H9 (cell line): Measurements from ENCODE around the gene RAB39A. TPM values are rescaled to one million over a fixed set of nuclear protein-coding genes. Genes with fewer than 3 reads are reported as not detected.

Experiments used
- DNase-seq: peaks from one replicate; pipeline ENCODE4 v3.0.0-alpha.2; 2017
- H2AFZ ChIP-seq: one replicate; pipeline ENCODE4 v1.6.1; 2013; ENCODE audit warnings: mild to moderate bottlenecking, low read length, control low read depth, moderate library complexity
- H2AK5ac ChIP-seq: 2 replicates; pipeline ENCODE4 v1.6.1; 2013; ENCODE audit warnings: low read length, control low read depth, mixed read lengths; ENCODE audit not compliant: insufficient read length
- H2BK120ac ChIP-seq: one replicate; pipeline ENCODE4 v1.6.1; 2013; ENCODE audit warnings: low read depth, mild to moderate bottlenecking, low read length, control low read depth, inconsistent platforms; ENCODE audit not compliant: poor library complexity, severe bottlenecking
- H2BK12ac ChIP-seq: 2 replicates; pipeline ENCODE4 v1.6.1; 2013; ENCODE audit warnings: low read length, control low read depth, mixed read lengths, low read depth; ENCODE audit not compliant: insufficient read length
- H2BK15ac ChIP-seq: 2 replicates; pipeline ENCODE4 v1.6.1; 2013; ENCODE audit warnings: low read depth, low read length, control low read depth
- H2BK20ac ChIP-seq: one replicate; pipeline ENCODE4 v1.6.1; 2013; ENCODE audit warnings: low read depth, mild to moderate bottlenecking, low read length, control low read depth, inconsistent platforms; ENCODE audit not compliant: poor library complexity, severe bottlenecking
- H2BK5ac ChIP-seq: 2 replicates; pipeline ENCODE4 v1.6.1; 2013; ENCODE audit warnings: low read length, control low read depth, mixed read lengths; ENCODE audit not compliant: insufficient read length
- H3K14ac ChIP-seq: 2 replicates; pipeline ENCODE4 v1.6.1; 2013; ENCODE audit warnings: low read length, control low read depth; ENCODE audit not compliant: insufficient read depth
- H3K18ac ChIP-seq: 2 replicates; pipeline ENCODE4 v1.6.1; 2013; ENCODE audit warnings: low read depth, mild to moderate bottlenecking, mixed read lengths, low read length, control low read depth; ENCODE audit not compliant: insufficient read length
- H3K23ac ChIP-seq: 2 replicates; pipeline ENCODE4 v1.6.1; 2013; ENCODE audit warnings: low read length, control low read depth, mixed read lengths, low read depth; ENCODE audit not compliant: insufficient read length
- H3K23me2 ChIP-seq: 2 replicates; pipeline ENCODE4 v1.6.1; 2013; ENCODE audit warnings: low read depth, mild to moderate bottlenecking, mixed read lengths, low read length, control low read depth; ENCODE audit not compliant: insufficient read length, poor library complexity, severe bottlenecking
- H3K27ac ChIP-seq: 2 replicates; pipeline ENCODE4 v1.5.1; 2013; ENCODE audit warnings: low read length, control low read depth, mixed read lengths, low read depth; ENCODE audit not compliant: insufficient read length
- H3K27me3 ChIP-seq: 2 replicates; pipeline ENCODE4 v1.6.1; 2013; ENCODE audit warnings: low read length, control low read depth, inconsistent platforms; ENCODE audit not compliant: insufficient read depth
- H3K4ac ChIP-seq: 2 replicates; pipeline ENCODE4 v1.6.1; 2013; ENCODE audit warnings: low read depth, mild to moderate bottlenecking, control low read depth, inconsistent platforms, low read length, moderate library complexity
- H3K4me1 ChIP-seq: 2 replicates; pipeline ENCODE4 v1.6.1; 2013; ENCODE audit warnings: low read length, control low read depth, inconsistent platforms; ENCODE audit not compliant: insufficient read depth
- H3K4me2 ChIP-seq: 2 replicates; pipeline ENCODE4 v1.6.1; 2013; ENCODE audit warnings: low read length, control low read depth, mixed read lengths; ENCODE audit not compliant: insufficient read length, insufficient read depth
- H3K56ac ChIP-seq: 2 replicates; pipeline ENCODE4 v1.6.1; 2013; ENCODE audit warnings: low read depth, mild to moderate bottlenecking, mixed read lengths, low read length, control low read depth; ENCODE audit not compliant: insufficient read length
- H3K79me1 ChIP-seq: 2 replicates; pipeline ENCODE4 v1.6.1; 2013; ENCODE audit warnings: low read depth, mild to moderate bottlenecking, moderate library complexity, low read length, control low read depth, inconsistent platforms; ENCODE audit not compliant: insufficient read depth, poor library complexity, severe bottlenecking
- H3K79me2 ChIP-seq: 2 replicates; pipeline ENCODE4 v1.6.1; 2013; ENCODE audit warnings: low read length, control low read depth, inconsistent platforms; ENCODE audit not compliant: insufficient read depth
- H3K9ac ChIP-seq: 2 replicates; pipeline ENCODE4 v1.6.1; 2013; ENCODE audit warnings: low read length, control low read depth, mixed read lengths; ENCODE audit not compliant: insufficient read length; ENCODE audit errors: extremely low read depth
- H3K9me3 ChIP-seq: one replicate; pipeline ENCODE4 v1.6.1; 2013; ENCODE audit warnings: low read depth, low read length, inconsistent platforms; ENCODE audit not compliant: control insufficient read depth
- H3T11ph ChIP-seq: one replicate; pipeline ENCODE4 v1.6.1; 2013; ENCODE audit warnings: mild to moderate bottlenecking, low read length, control low read depth, inconsistent platforms
- H4K20me1 ChIP-seq: one replicate; pipeline ENCODE4 v1.6.1; 2013; ENCODE audit not compliant: control insufficient read depth, insufficient read length, insufficient read depth
- H4K5ac ChIP-seq: 2 replicates; pipeline ENCODE4 v1.6.1; 2013; ENCODE audit warnings: low read depth, mild to moderate bottlenecking, mixed read lengths, low read length, control low read depth; ENCODE audit not compliant: insufficient read length
- H4K8ac ChIP-seq: replicated peaks from 2 replicates; pipeline ENCODE4 v1.6.1; 2013; ENCODE audit warnings: low read length, control low read depth, mixed read lengths, low read depth; ENCODE audit not compliant: insufficient read length
- H4K91ac ChIP-seq: 2 replicates; pipeline ENCODE4 v1.6.1; 2013; ENCODE audit warnings: low read depth, mild to moderate bottlenecking, moderate library complexity, mixed read lengths, low read length, control low read depth; ENCODE audit not compliant: insufficient read length
- H3K27ac Mint-ChIP-seq, 3 experiments: 2 replicates in 2 of 3; 3 replicates in 1 of 3; pipeline ENCODE4 v1.8.0; 2020 to 2021; ENCODE audit warnings: mixed read lengths in 3 of 3, mild to moderate bottlenecking in 1 of 3, moderate library complexity in 1 of 3
- H3K27me3 Mint-ChIP-seq: 2 replicates; pipeline ENCODE4 v1.8.0; 2021; ENCODE audit warnings: low read depth, mild to moderate bottlenecking, moderate library complexity, mixed read lengths
- H3K36me3 Mint-ChIP-seq, 3 experiments: 2 replicates in 2 of 3; 3 replicates in 1 of 3; pipeline ENCODE4 v1.8.0; 2020 to 2021; ENCODE audit warnings: low read depth in 3 of 3, mixed read lengths in 3 of 3; ENCODE audit not compliant: insufficient read depth in 1 of 3
- H3K4me1 Mint-ChIP-seq, 2 experiments: 2 replicates each; pipeline ENCODE4 v1.8.0; 2020; ENCODE audit warnings: mixed read lengths in 2 of 2
- H3K4me3 Mint-ChIP-seq, 2 experiments: 2 replicates in 1 of 2; 3 replicates in 1 of 2; pipeline ENCODE4 v1.8.0; 2020 to 2021; ENCODE audit warnings: mild to moderate bottlenecking in 2 of 2, mixed read lengths in 2 of 2, moderate library complexity in 1 of 2
- H3K9me3 Mint-ChIP-seq, 2 experiments: 2 replicates in 1 of 2; 3 replicates in 1 of 2; pipeline ENCODE4 v1.8.0; 2020; ENCODE audit warnings: mild to moderate bottlenecking in 2 of 2, mixed read lengths in 2 of 2, moderate library complexity in 1 of 2
- CTCF ChIP-seq: fragments of 200-600 bp; sonication (generic); conservative IDR thresholded peaks from 3 replicates; pipeline ENCODE4 v1.8.0; 2021; ENCODE audit warnings: antibody characterized with exemption, mild to moderate bottlenecking
- total RNA-seq: library from RNA; stranded (reverse); gene quantifications from 2 replicates; pipeline ENCODE4 v1.2.1, GENCODE V29; 2021

The RAB39A gene
- total RNA-seq, 1 experiment from 2014 or later, result 9.7 TPM

- no peak for TF ChIP-seq CTCF
- Histone ChIP-seq H3T11ph (no peak overlapping the region), H3K9ac (no peak overlapping the region), H3K23me2 (no peaks in the 10 kb centered on the region), H4K5ac (no peak overlapping the region), H3K9me3 (no peaks in the 10 kb centered on the region), H3K18ac (no peak overlapping the region), H4K8ac (no peak overlapping the region), H3K79me2 (no peaks in the 10 kb centered on the region), H4K91ac (no peak overlapping the region), H2BK12ac (no peak overlapping the region), H4K20me1 (no peaks in the 10 kb centered on the region), H2AFZ (no peak overlapping the region), H3K23ac (no peak overlapping the region), H2BK120ac (no peak overlapping the region), H2BK15ac (no peak overlapping the region), H3K79me1 (no peaks in the 10 kb centered on the region), H2AK5ac (no peak overlapping the region), H2BK5ac (no peak overlapping the region), H3K4me2 (no peak overlapping the region), H3K27me3 (no peaks in the 10 kb centered on the region), H3K56ac (no peak overlapping the region), H3K4me1 (peaks cover 6% of the 10 kb centered on the region; the same call in 1 of the 2 replicates), H3K27ac (no peak overlapping the region), H3K14ac (no peak overlapping the region), H2BK20ac (no peak overlapping the region), H3K4ac (no peak overlapping the region)
- no peaks in the 10 kb centered on the region for H3K27me3 Mint-ChIP-seq
- peak overlapping the region in 1 of 3 experiments; percentile 88; a peak in 1 of 7 replicates for H3K27ac Mint-ChIP-seq
- no peak for DNase-seq
- H3K9me3 Mint-ChIP-seq, result no peaks in the 10 kb centered on the region
- peaks cover 16 to 26% of the 10 kb centered on the region in 2 experiments for H3K4me1 Mint-ChIP-seq
- peaks cover 2 to 17% (median 7%) of the 10 kb centered on the region in 3 experiments; a peak in 5 of 7 replicates for H3K36me3 Mint-ChIP-seq
- H3K4me3 Mint-ChIP-seq, result no peak overlapping the region
These were observed 22.9 kb downstream of the RAB39A start for GRCh38 chr11:107951155-107951554.
